Retinal pigment epithelial cell (primary cell): ENCODE results near the gene PRDM16.

Experiments used
- DNase-seq: peaks from one replicate; pipeline ENCODE4 v3.0.0-alpha.2; 2010; ENCODE audit warnings: low read depth
- H3K4me3 ChIP-seq: 2 replicates; pipeline ENCODE4 v1.5.1; 2011; ENCODE audit warnings: mild to moderate bottlenecking, low read length, control low read depth, moderate library complexity
- CTCF ChIP-seq: conservative IDR thresholded peaks from 2 replicates; pipeline ENCODE4 v1.5.1; 2011; ENCODE audit warnings: low read depth, low read length, control low read depth, inconsistent platforms

The PRDM16 gene

GRCh38 chr1:3184666-3185065, 115.7 kb downstream of the PRDM16 start:
- no peak for DNase-seq
- no peak for TF ChIP-seq CTCF
- no peak overlapping the region for H3K4me3 ChIP-seq

GRCh38 chr1:3185896-3186525, 117.0 kb downstream of the PRDM16 start:
- no peak for DNase-seq
- TF ChIP-seq CTCF: no peak
- H3K4me3 ChIP-seq: no peak overlapping the region

- DNase-seq: peak; percentile 86
- no peak overlapping the region for H3K4me3 ChIP-seq
- TF ChIP-seq CTCF: no peak
Measured at GRCh38 chr1:3186526-3186921, 117.5 kb downstream of the PRDM16 start.

GRCh38 chr1:3187415-3188149, 118.6 kb downstream of the PRDM16 start:
- no peak for DNase-seq
- TF ChIP-seq CTCF: no peak
- H3K4me3 ChIP-seq: no peak overlapping the region

- H3K4me3 ChIP-seq: no peak overlapping the region
- no peak for TF ChIP-seq CTCF
- DNase-seq: no peak
Measured at GRCh38 chr1:3188150-3188971, 119.4 kb downstream of the PRDM16 start.

GRCh38 chr1:3190256-3191041, 121.4 kb downstream of the PRDM16 start:
- H3K4me3 ChIP-seq: no peak overlapping the region
- no peak for TF ChIP-seq CTCF
- no peak for DNase-seq
